WTC11 (cell line): ENCODE results near the gene CBX2. TPM values are rescaled to one million over a fixed set of nuclear protein-coding genes. Genes with fewer than 3 reads are reported as not detected.
"Not testable (repeated sequence)": the region's sequence is repeated elsewhere in the genome, so short reads cannot be mapped to it uniquely, and the experiment has no call there.

Source experiments
- ATAC-seq: fragments of 200-7000 bp; cut with Tn5 transposase; 2 replicates; pipeline ENCODE4 v1.10.0; 2021; ENCODE audit warnings: mild to moderate bottlenecking, moderate library complexity
- CTCF ChIA-PET: fragments of 300-600 bp; sonication (Branson Sonifier 250); formaldehyde crosslinking; loops from one replicate; lab custom pipeline; 2021; ENCODE audit warnings: antibody characterized with exemption; lab: Charles Lee
- POLR2A ChIA-PET: fragments of 350-600 bp; sonication (Branson Sonifier 250); formaldehyde crosslinking; loops from one replicate; lab custom pipeline; 2021; ENCODE audit warnings: antibody characterized with exemption; lab: Charles Lee
- DNase-seq: peaks from one replicate; pipeline ENCODE4 v3.0.0; 2021; ENCODE audit warnings: low spot score
- H3K27ac Mint-ChIP-seq: 2 replicates; pipeline ENCODE4 v1.8.0; 2021; ENCODE audit warnings: mixed read lengths
- H3K27me3 Mint-ChIP-seq: 2 replicates; pipeline ENCODE4 v1.8.0; 2021; ENCODE audit warnings: low read depth, mild to moderate bottlenecking, moderate library complexity, mixed read lengths
- H3K36me3 Mint-ChIP-seq: 2 replicates; pipeline ENCODE4 v1.8.0; 2021; ENCODE audit warnings: mixed read lengths
- H3K4me1 Mint-ChIP-seq: 2 replicates; pipeline ENCODE4 v1.8.0; 2022; ENCODE audit warnings: mixed read lengths
- H3K4me3 Mint-ChIP-seq: 2 replicates; pipeline ENCODE4 v1.8.0; 2021; ENCODE audit warnings: mild to moderate bottlenecking, moderate library complexity, mixed read lengths
- H3K9me3 Mint-ChIP-seq: 2 replicates; pipeline ENCODE4 v1.8.0; 2021; ENCODE audit warnings: mixed read lengths
- ESRRA ChIP-seq: sonication (generic); formaldehyde crosslinking; IDR thresholded peaks from 2 replicates; pipeline ENCODE4 v1.8.1; 2022; ENCODE audit warnings: mild to moderate bottlenecking, missing genetic modification reagents, borderline replicate concordance
- FOXK1 ChIP-seq: sonication (generic); formaldehyde crosslinking; IDR thresholded peaks from 2 replicates; pipeline ENCODE4 v1.8.0; 2022; ENCODE audit warnings: mild to moderate bottlenecking, moderate library complexity, missing genetic modification reagents
- FOXP1 ChIP-seq: sonication (generic); formaldehyde crosslinking; IDR thresholded peaks from 2 replicates; pipeline ENCODE4 v1.8.0; 2022; ENCODE audit warnings: missing genetic modification reagents, mild to moderate bottlenecking, moderate library complexity, borderline replicate concordance
- GTF2I ChIP-seq: fragments of 250-450 bp; sonication (Bioruptor Pico); conservative IDR thresholded peaks from 2 replicates; pipeline ENCODE4 v1.4.0; 2021; ENCODE audit warnings: mild to moderate bottlenecking
- HMGA2 ChIP-seq: fragments of 250-450 bp; sonication (Bioruptor Pico); IDR thresholded peaks from 2 replicates; pipeline ENCODE4 v1.4.0; 2021; ENCODE audit warnings: mild to moderate bottlenecking, moderate library complexity
- IRF2 ChIP-seq: sonication (generic); formaldehyde crosslinking; IDR thresholded peaks from 2 replicates; pipeline ENCODE4 v1.8.0; 2022; ENCODE audit warnings: low read depth, missing genetic modification reagents, borderline replicate concordance
- JAZF1 ChIP-seq: fragments of 250-450 bp; sonication (Bioruptor Pico); IDR thresholded peaks from 2 replicates; pipeline ENCODE4 v1.9.0; 2021; ENCODE audit warnings: moderate library complexity, mild to moderate bottlenecking, inconsistent platforms
- JUN ChIP-seq: sonication (generic); formaldehyde crosslinking; IDR thresholded peaks from 2 replicates; pipeline ENCODE4 v1.8.0; 2023; ENCODE audit warnings: mild to moderate bottlenecking, missing genetic modification reagents
- MXD4 ChIP-seq: fragments of 250-450 bp; sonication (Bioruptor Pico); IDR thresholded peaks from 2 replicates; pipeline ENCODE4 v1.8.0; 2021; ENCODE audit warnings: mild to moderate bottlenecking, moderate library complexity, borderline replicate concordance
- NFYB ChIP-seq: sonication (generic); formaldehyde crosslinking; conservative IDR thresholded peaks from 2 replicates; pipeline ENCODE4 v1.8.0; 2022; ENCODE audit warnings: low read depth, missing genetic modification reagents
- NR1H2 ChIP-seq: sonication (generic); formaldehyde crosslinking; IDR thresholded peaks from 2 replicates; pipeline ENCODE4 v1.9.0; 2021; ENCODE audit warnings: mild to moderate bottlenecking, moderate library complexity, missing genetic modification reagents
- RELA ChIP-seq: sonication (generic); formaldehyde crosslinking; IDR thresholded peaks from 2 replicates; pipeline ENCODE4 v1.8.1; 2022; ENCODE audit warnings: missing genetic modification reagents, mild to moderate bottlenecking, borderline replicate concordance
- SMAD4 ChIP-seq: sonication (generic); formaldehyde crosslinking; IDR thresholded peaks from 2 replicates; pipeline ENCODE4 v1.8.0; 2022; ENCODE audit warnings: mild to moderate bottlenecking, missing genetic modification reagents
- SOX15 ChIP-seq: fragments of 250-450 bp; sonication (Bioruptor Pico); IDR thresholded peaks from 2 replicates; pipeline ENCODE4 v1.9.0; 2021; ENCODE audit warnings: mild to moderate bottlenecking
- TP53 ChIP-seq: sonication (generic); formaldehyde crosslinking; IDR thresholded peaks from 2 replicates; pipeline ENCODE4 v1.8.1; 2023; ENCODE audit warnings: mild to moderate bottlenecking, missing genetic modification reagents
- ZNF121 ChIP-seq: sonication (generic); formaldehyde crosslinking; IDR thresholded peaks from 2 replicates; pipeline ENCODE4 v1.8.0; 2023; ENCODE audit warnings: missing genetic modification reagents
- ZNF219 ChIP-seq: sonication (generic); formaldehyde crosslinking; IDR thresholded peaks from 2 replicates; pipeline ENCODE4 v1.8.0; 2023; ENCODE audit warnings: missing genetic modification reagents, mild to moderate bottlenecking, borderline replicate concordance
- ZNF232 ChIP-seq: sonication (generic); formaldehyde crosslinking; IDR thresholded peaks from 2 replicates; pipeline ENCODE4 v1.8.0; 2022; ENCODE audit warnings: mild to moderate bottlenecking, missing genetic modification reagents
- ZNF396 ChIP-seq: fragments of 250-450 bp; sonication (Bioruptor Pico); IDR thresholded peaks from 2 replicates; pipeline ENCODE4 v1.8.0; 2021; ENCODE audit warnings: mild to moderate bottlenecking, moderate library complexity, borderline replicate concordance
- ZNF423 ChIP-seq: fragments of 250-450 bp; sonication (Bioruptor Pico); IDR thresholded peaks from 2 replicates; pipeline ENCODE4 v2.1.2; 2022; ENCODE audit warnings: mild to moderate bottlenecking, moderate library complexity
- ZNF671 ChIP-seq: fragments of 250-450 bp; sonication (Bioruptor Pico); IDR thresholded peaks from 2 replicates; pipeline ENCODE4 v1.8.0; 2021; ENCODE audit warnings: mild to moderate bottlenecking
- total RNA-seq: library from RNA; stranded (reverse); gene quantifications from 3 replicates; pipeline ENCODE4 v1.2.3, GENCODE V29; 2021
- TF ChIP-seq, protein P1 (sequence below): sonication (generic); formaldehyde crosslinking; IDR thresholded peaks from 2 replicates; pipeline ENCODE4 v1.8.1; 2022; ENCODE audit warnings: low read depth, missing genetic modification reagents, borderline replicate concordance
- TF ChIP-seq, protein P2 (sequence below): sonication (generic); formaldehyde crosslinking; conservative IDR thresholded peaks from 2 replicates; pipeline ENCODE4 v1.8.1; 2022; ENCODE audit warnings: mild to moderate bottlenecking, missing genetic modification reagents

Gene CBX2
- total RNA-seq, 1 experiment from 2014 or later = 85.5 TPM

DNA sequence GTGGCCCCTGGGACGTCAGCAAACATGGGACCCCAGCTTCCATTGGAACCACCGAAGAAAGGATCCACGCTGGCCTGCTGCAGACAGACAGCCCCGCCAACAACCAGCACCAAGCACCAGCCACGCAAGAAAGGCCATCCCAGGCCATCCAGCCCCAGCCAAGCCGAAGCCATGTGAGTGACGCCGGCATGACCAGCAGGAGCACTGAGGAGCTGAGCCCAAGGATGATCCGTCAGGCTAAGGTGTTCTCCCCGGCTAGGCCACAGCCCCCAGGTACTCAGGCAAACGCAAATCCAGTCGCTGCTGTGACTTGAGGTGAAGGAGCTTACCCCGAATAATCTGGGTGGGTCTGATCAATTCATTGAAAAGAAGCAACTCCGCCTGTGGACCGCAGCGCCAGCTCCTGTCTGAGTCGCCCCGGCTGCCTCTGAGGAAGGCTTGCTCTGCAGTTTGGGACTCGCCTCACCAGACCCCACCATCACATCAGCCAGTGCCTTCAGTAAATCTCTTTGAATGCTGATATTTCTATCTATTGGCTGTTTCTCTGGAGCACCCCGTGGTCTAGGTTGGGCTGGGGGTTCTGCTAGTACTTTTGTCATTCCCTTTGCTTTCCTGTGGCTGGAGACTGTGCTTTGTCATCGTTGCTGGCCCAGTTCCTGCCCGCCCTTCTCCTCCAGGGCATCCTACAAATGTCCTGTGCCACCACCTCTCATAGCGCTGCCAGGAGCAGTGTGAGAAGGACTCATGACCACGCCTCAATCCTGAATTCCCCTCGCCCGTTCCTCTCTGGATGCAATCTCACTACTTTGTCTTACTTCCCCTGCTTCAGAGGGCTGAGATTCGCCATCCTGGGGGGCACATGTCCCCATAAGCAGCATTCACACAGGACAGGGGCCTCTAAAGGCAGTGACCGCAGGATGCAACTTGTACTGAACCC, 8.1 kb upstream of the CBX2 start:
- no peak overlapping the region for H3K4me3 Mint-ChIP-seq
- POLR2A ChIA-PET = interaction anchor here (0.6 kb wide), 1 partner anchor 16 kb away, joined by 6 read pairs; no protein-coding TSS in a partner anchor
- peaks cover 6% of the 10 kb centered on the region for H3K4me1 Mint-ChIP-seq
- ATAC-seq (peak; percentile 30; the same call in 1 of the 2 replicates), DNase-seq (no peak)
- no peaks in the 10 kb centered on the region for H3K36me3 Mint-ChIP-seq
- peaks cover 12% of the 10 kb centered on the region for H3K27me3 Mint-ChIP-seq
- CTCF ChIA-PET = interaction anchor here (0.6 to 1.8 kb wide), 6 partner anchors 17 to 71 kb away, joined by 3 to 8 read pairs (median 3); no protein-coding TSS in a partner anchor
- peaks cover 7% of the 10 kb centered on the region; the same call in 1 of the 2 replicates for H3K9me3 Mint-ChIP-seq
- H3K27ac Mint-ChIP-seq = no peak overlapping the region; the same call in 1 of the 2 replicates
- TF ChIP-seq ZNF423 (CRISPR knock-in tag) = no peak
- no peak for TF ChIP-seq NR1H2 (CRISPR knock-in tag)
- TF ChIP-seq, protein P1, sequence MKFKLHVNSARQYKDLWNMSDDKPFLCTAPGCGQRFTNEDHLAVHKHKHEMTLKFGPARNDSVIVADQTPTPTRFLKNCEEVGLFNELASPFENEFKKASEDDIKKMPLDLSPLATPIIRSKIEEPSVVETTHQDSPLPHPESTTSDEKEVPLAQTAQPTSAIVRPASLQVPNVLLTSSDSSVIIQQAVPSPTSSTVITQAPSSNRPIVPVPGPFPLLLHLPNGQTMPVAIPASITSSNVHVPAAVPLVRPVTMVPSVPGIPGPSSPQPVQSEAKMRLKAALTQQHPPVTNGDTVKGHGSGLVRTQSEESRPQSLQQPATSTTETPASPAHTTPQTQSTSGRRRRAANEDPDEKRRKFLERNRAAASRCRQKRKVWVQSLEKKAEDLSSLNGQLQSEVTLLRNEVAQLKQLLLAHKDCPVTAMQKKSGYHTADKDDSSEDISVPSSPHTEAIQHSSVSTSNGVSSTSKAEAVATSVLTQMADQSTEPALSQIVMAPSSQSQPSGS (CRISPR knock-in tag) = no peak
- TF ChIP-seq, protein P2, sequence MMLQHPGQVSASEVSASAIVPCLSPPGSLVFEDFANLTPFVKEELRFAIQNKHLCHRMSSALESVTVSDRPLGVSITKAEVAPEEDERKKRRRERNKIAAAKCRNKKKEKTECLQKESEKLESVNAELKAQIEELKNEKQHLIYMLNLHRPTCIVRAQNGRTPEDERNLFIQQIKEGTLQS (CRISPR knock-in tag) = no peak
- TF ChIP-seq IRF2 (CRISPR knock-in tag) = no peak
- no peak for TF ChIP-seq FOXK1 (CRISPR knock-in tag)
- TF ChIP-seq ZNF396 (CRISPR knock-in tag) = no peak
- no peak for TF ChIP-seq ESRRA (CRISPR knock-in tag)
- TF ChIP-seq ZNF121 (CRISPR knock-in tag) = no peak
- no peak for TF ChIP-seq JUN (CRISPR knock-in tag)

DNA sequence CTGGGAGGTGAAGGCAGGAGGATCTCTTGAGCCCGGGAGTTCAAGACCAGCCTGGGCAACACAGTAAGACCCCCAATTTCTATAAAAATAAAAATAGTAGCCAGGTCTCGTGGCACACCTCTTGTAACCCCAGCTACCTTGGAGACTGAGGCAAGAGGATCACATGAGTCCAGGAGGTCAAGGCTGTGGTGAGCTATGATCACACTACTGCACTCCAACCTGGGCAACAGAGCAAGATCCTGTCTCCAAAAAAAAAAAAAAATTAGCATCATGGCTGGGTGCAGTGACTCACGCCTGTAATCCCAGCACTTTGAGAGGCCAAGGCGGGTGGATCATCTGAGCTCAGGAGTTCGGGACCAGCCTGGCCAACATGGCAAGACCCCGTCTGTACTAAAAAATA, 6.7 kb upstream of the CBX2 start:
- H3K27me3 Mint-ChIP-seq = peaks cover 18% of the 10 kb centered on the region
- POLR2A ChIA-PET = no interaction called here

DNA sequence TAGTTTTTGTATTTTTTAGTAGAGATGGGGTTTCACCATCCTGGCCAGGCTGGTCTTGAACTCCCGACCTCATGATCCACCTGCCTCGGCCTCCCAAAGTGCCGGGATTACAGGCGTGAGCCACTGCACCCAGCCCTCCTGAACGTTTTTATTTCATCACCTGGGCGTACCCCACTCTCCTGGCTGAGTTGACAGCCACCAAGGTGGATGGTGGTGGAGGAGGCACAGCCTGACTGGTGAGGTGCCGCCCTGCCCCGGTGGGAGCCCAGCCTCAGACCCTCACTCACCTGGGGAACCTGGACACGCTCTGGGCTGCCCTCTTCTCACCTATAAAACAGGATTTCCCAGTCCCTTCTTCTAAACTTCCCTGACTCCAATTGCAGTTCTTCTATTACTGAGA, 5.2 kb upstream of the CBX2 start:
- POLR2A ChIA-PET, ATAC-seq, H3K36me3 Mint-ChIP-seq, H3K27ac Mint-ChIP-seq, DNase-seq, H3K4me3 Mint-ChIP-seq, H3K9me3 Mint-ChIP-seq: not testable (repeated sequence)
- Mint-ChIP-seq H3K4me1 (peaks cover 28% of the 10 kb centered on the region), H3K27me3 (peaks cover 18% of the 10 kb centered on the region)
- CTCF ChIA-PET = interaction anchor here (1.2 kb wide), 1 partner anchor 31 kb away, joined by 5 read pairs; no protein-coding TSS in a partner anchor

More for the DNA sequence above, 6.7 kb upstream of the CBX2 start:
- TF ChIP-seq RELA (CRISPR knock-in tag) = no peak
- TF ChIP-seq HMGA2 = no peak
- TF ChIP-seq GTF2I (CRISPR knock-in tag) = no peak
- TF ChIP-seq ZNF219 (CRISPR knock-in tag) = no peak
- TF ChIP-seq FOXP1 = no peak
- TF ChIP-seq TP53 = no peak
- TF ChIP-seq ZNF232 (CRISPR knock-in tag) = no peak
- TF ChIP-seq NFYB = no peak
- TF ChIP-seq SOX15 = no peak
- TF ChIP-seq, protein P2 (CRISPR knock-in tag) = no peak
- TF ChIP-seq MXD4 = no peak
- TF ChIP-seq JAZF1 (CRISPR knock-in tag) = no peak
- TF ChIP-seq, protein P1 (CRISPR knock-in tag) = no peak
- TF ChIP-seq JUN (CRISPR knock-in tag) = no peak
- no peak for TF ChIP-seq SMAD4
- no peak for TF ChIP-seq ZNF671 (CRISPR knock-in tag)
- Mint-ChIP-seq H3K4me3 (no peak overlapping the region), H3K36me3 (no peaks in the 10 kb centered on the region), H3K9me3 (peaks cover 7% of the 10 kb centered on the region; the same call in 1 of the 2 replicates), H3K4me1 (peaks cover 21% of the 10 kb centered on the region), H3K27ac (no peak overlapping the region)
- DNase-seq (no peak), ATAC-seq (no peak)
- CTCF ChIA-PET = interaction anchor here (1.2 to 1.8 kb wide), 3 partner anchors 18 to 30 kb away, joined by 3 to 8 read pairs (median 3); no protein-coding TSS in a partner anchor
